A673 (cell line): ENCODE results near the gene TEPSIN.

Experiments used
- CTCF ChIP-seq: fragments of 300-800, 200-600 bp; sonication (generic); conservative IDR thresholded peaks from 2 replicates; pipeline ENCODE4 v1.5.1; 2017; ENCODE audit warnings: low read depth, mild to moderate bottlenecking, antibody characterized with exemption, low read length, moderate library complexity, mixed read lengths
- EZH2 ChIP-seq: fragments of 200-600 bp; sonication (generic); IDR thresholded peaks from 2 replicates; pipeline ENCODE4 v1.6.1; 2017; ENCODE audit warnings: borderline replicate concordance, low read depth, mild to moderate bottlenecking, mixed read lengths, antibody characterized with exemption, low read length; ENCODE audit not compliant: poor library complexity, severe bottlenecking

DNA sequence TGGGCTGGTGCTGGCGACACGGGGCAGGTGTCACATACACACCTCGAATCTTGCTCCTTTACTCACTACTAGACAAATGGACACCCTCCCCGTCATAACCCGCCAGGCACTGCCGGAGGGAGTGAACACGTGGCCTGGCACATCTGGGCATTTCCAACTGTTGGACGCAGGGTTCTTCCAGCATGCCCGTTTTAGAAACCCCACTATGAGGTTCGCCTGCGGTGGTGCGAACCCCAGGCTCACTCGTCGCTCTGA, 9.3 kb downstream of the TEPSIN start:
- no peak for TF ChIP-seq CTCF
- TF ChIP-seq EZH2 = no peak
